IMR-90 (cell line): ENCODE measurements around the gene ELOVL5. TPM values are rescaled to one million over a fixed set of nuclear protein-coding genes. Genes with fewer than 3 reads are reported as not detected.
A peak's percentile ranks its signal among the peaks of the same experiment; 100 is the strongest.

Experiments used
- ATAC-seq: fragments of 200-7000 bp; cut with Tn5 transposase; 2 replicates; pipeline ENCODE4 v1.9.1; 2020; ENCODE audit warnings: low read depth, mild to moderate bottlenecking, moderate library complexity
- BruUV-seq: library from RNA; stranded (reverse); fragments of 400-500 nt; replicated peaks from 2 replicates; lab custom pipeline; 2021; lab: Mats Ljungman, UMichigan
- CTCF ChIA-PET: fragments of 300-600 bp; formaldehyde crosslinking; extraction: SDS; loops from one replicate; lab custom pipeline; 2021; ENCODE audit warnings: antibody characterized with exemption; lab: Yijun Ruan, JAX
- POLR2A ChIA-PET: fragments of 300-600 bp; sonication (Branson Sonifier 250); formaldehyde crosslinking; loops from one replicate; lab custom pipeline; 2022; ENCODE audit warnings: antibody characterized with exemption; ENCODE audit not compliant: unreplicated experiment; lab: Charles Lee
- DNase-seq: peaks from one replicate; pipeline ENCODE4 v3.0.0; 2013
- H2AFZ ChIP-seq: replicated peaks from 2 replicates; pipeline ENCODE3; 2013; ENCODE audit warnings: low read length, mild to moderate bottlenecking; ENCODE audit not compliant: poor library complexity
- H2AK5ac ChIP-seq: 2 replicates; pipeline ENCODE4 v1.6.1; 2013; ENCODE audit warnings: low read depth, low read length, inconsistent platforms
- H2AK9ac ChIP-seq: replicated peaks from 2 replicates; pipeline ENCODE3; 2013; ENCODE audit warnings: mild to moderate bottlenecking, low read depth, low read length, moderate library complexity; ENCODE audit not compliant: poor library complexity
- H2BK120ac ChIP-seq: 2 replicates; pipeline ENCODE4 v1.6.1; 2013; ENCODE audit warnings: low read depth, low read length, inconsistent platforms
- H2BK15ac ChIP-seq: 3 replicates; pipeline ENCODE4 v1.6.1; 2013; ENCODE audit warnings: low read depth, low read length, inconsistent platforms
- H2BK20ac ChIP-seq: 2 replicates; pipeline ENCODE4 v1.6.1; 2013; ENCODE audit warnings: low read depth, mild to moderate bottlenecking, inconsistent platforms, low read length, moderate library complexity
- H2BK5ac ChIP-seq: 2 replicates; pipeline ENCODE4 v1.6.1; 2013; ENCODE audit warnings: mild to moderate bottlenecking, low read depth, low read length, inconsistent platforms; ENCODE audit not compliant: poor library complexity, severe bottlenecking
- H3K14ac ChIP-seq: replicated peaks from 2 replicates; pipeline ENCODE4 v1.6.1; 2013; ENCODE audit warnings: low read depth, low read length, inconsistent platforms
- H3K18ac ChIP-seq: 2 replicates; pipeline ENCODE4 v1.6.1; 2013; ENCODE audit warnings: low read depth, low read length, control low read depth
- H3K23ac ChIP-seq: 2 replicates; pipeline ENCODE4 v1.6.1; 2013; ENCODE audit warnings: low read depth, low read length, inconsistent platforms
- H3K27ac ChIP-seq: 2 replicates; pipeline ENCODE4 v1.5.1; 2013; ENCODE audit warnings: mild to moderate bottlenecking, control low read depth, low read length; ENCODE audit not compliant: insufficient read depth
- H3K27me3 ChIP-seq: 2 replicates; pipeline ENCODE4 v1.6.1; 2013; ENCODE audit warnings: low read length; ENCODE audit not compliant: control insufficient read depth, insufficient read depth
- H3K36me3 ChIP-seq: 2 replicates; pipeline ENCODE4 v1.6.1; 2013; ENCODE audit warnings: low read length, mixed read lengths; ENCODE audit not compliant: control insufficient read depth, insufficient read depth
- H3K4ac ChIP-seq: 2 replicates; pipeline ENCODE4 v1.6.1; 2013; ENCODE audit warnings: low read depth, low read length, inconsistent platforms
- H3K4me1 ChIP-seq: 2 replicates; pipeline ENCODE4 v1.6.1; 2013; ENCODE audit warnings: low read length, mixed read lengths; ENCODE audit not compliant: control insufficient read depth, insufficient read depth
- H3K4me2 ChIP-seq: 2 replicates; pipeline ENCODE4 v1.6.1; 2013; ENCODE audit warnings: low read depth, mild to moderate bottlenecking, control low read depth, low read length, moderate library complexity
- H3K4me3 ChIP-seq: 2 replicates; pipeline ENCODE4 v1.5.1; 2013; ENCODE audit warnings: low read depth, mild to moderate bottlenecking, control low read depth, low read length, moderate library complexity; ENCODE audit not compliant: insufficient read depth
- H3K56ac ChIP-seq: 2 replicates; pipeline ENCODE4 v1.6.1; 2013; ENCODE audit warnings: low read length, inconsistent platforms; ENCODE audit not compliant: insufficient read depth; ENCODE audit errors: extremely low read depth
- H3K79me1 ChIP-seq, 2 experiments: 2 replicates each; pipeline ENCODE4 v1.6.1; 2013; ENCODE audit warnings: low read length in 2 of 2, inconsistent platforms in 1 of 2, low read depth in 1 of 2
- H3K9ac ChIP-seq: 2 replicates; pipeline ENCODE4 v1.6.1; 2013; ENCODE audit warnings: low read depth, low read length, control low read depth
- H3K9me1 ChIP-seq: 2 replicates; pipeline ENCODE4 v1.6.1; 2013; ENCODE audit warnings: low read length, inconsistent platforms; ENCODE audit not compliant: insufficient read depth
- H3K9me3 ChIP-seq: 2 replicates; pipeline ENCODE4 v1.6.1; 2013; ENCODE audit warnings: low read length; ENCODE audit not compliant: control insufficient read depth, insufficient read depth
- H4K20me1 ChIP-seq: 2 replicates; pipeline ENCODE4 v1.6.1; 2013; ENCODE audit warnings: low read length, inconsistent platforms; ENCODE audit not compliant: insufficient read depth
- H4K5ac ChIP-seq: 2 replicates; pipeline ENCODE4 v1.6.1; 2013; ENCODE audit warnings: mild to moderate bottlenecking, low read depth, low read length, control low read depth
- H4K8ac ChIP-seq, 2 experiments: 2 replicates each; pipeline ENCODE4 v1.6.1; 2013; ENCODE audit warnings: low read depth in 2 of 2, low read length in 2 of 2, control low read depth in 1 of 2, inconsistent platforms in 1 of 2
- H4K91ac ChIP-seq: 2 replicates; pipeline ENCODE4 v1.6.1; 2013; ENCODE audit warnings: low read depth, low read length, inconsistent platforms; ENCODE audit not compliant: insufficient read depth
- BHLHE40 ChIP-seq: fragments of 150-350 bp; IDR thresholded peaks from 2 replicates; pipeline ENCODE4 v1.6.1; 2016; ENCODE audit warnings: mild to moderate bottlenecking, low read depth, low read length
- CEBPB ChIP-seq: IDR thresholded peaks from 2 replicates; pipeline ENCODE4 v1.6.1; 2012; ENCODE audit warnings: low read depth, low read length, improper control_type of control experiment
- CHD1 ChIP-seq: IDR thresholded peaks from 2 replicates; pipeline ENCODE4 v1.6.1; 2012; ENCODE audit warnings: low read depth, low read length, improper control_type of control experiment
- CTCF ChIP-seq: conservative IDR thresholded peaks from 2 replicates; pipeline ENCODE4 v1.5.1; 2012; ENCODE audit warnings: mild to moderate bottlenecking, low read depth, low read length, improper control_type of control experiment
- ELK1 ChIP-seq: fragments of 150-350 bp; IDR thresholded peaks from 2 replicates; pipeline ENCODE4 v1.6.1; 2016; ENCODE audit warnings: low read depth, mild to moderate bottlenecking, low read length, moderate library complexity, borderline replicate concordance
- FOS ChIP-seq: fragments of 150-350 bp; IDR thresholded peaks from 2 replicates; pipeline ENCODE4 v1.6.1; 2016; ENCODE audit warnings: low read depth, low read length
- MAFK ChIP-seq: IDR thresholded peaks from 2 replicates; pipeline ENCODE4 v1.6.1; 2012; ENCODE audit warnings: low read depth, low read length, improper control_type of control experiment
- NFE2L2 ChIP-seq: fragments of 150-350 bp; IDR thresholded peaks from 2 replicates; pipeline ENCODE4 v1.6.1; 2016; ENCODE audit warnings: low read depth, mild to moderate bottlenecking, low read length
- RAD21 ChIP-seq: IDR thresholded peaks from 2 replicates; pipeline ENCODE4 v1.6.1; 2012; ENCODE audit warnings: low read length, improper control_type of control experiment
- RCOR1 ChIP-seq: IDR thresholded peaks from 2 replicates; pipeline ENCODE4 v1.6.1; 2012; ENCODE audit warnings: mild to moderate bottlenecking, low read length, improper control_type of control experiment; ENCODE audit not compliant: insufficient replicate concordance
- SMC3 ChIP-seq: fragments of 150-350 bp; IDR thresholded peaks from 2 replicates; pipeline ENCODE4 v1.6.1; 2016; ENCODE audit warnings: low read depth, mild to moderate bottlenecking, antibody characterized with exemption, low read length, moderate library complexity
- USF2 ChIP-seq: fragments of 150-350 bp; IDR thresholded peaks from 2 replicates; pipeline ENCODE4 v1.6.1; 2017; ENCODE audit warnings: mild to moderate bottlenecking, antibody characterized with exemption, low read length, low read depth
- WGBS, 2 experiments: methylation state at CpG; one replicate each; pipeline versions ENCODE4 v1.1.5 to v1.1.7; 2013; ENCODE audit warnings: missing lambda C conversion rate in 2 of 2; ENCODE audit not compliant: insufficient read length in 1 of 2; ENCODE audit errors: extremely low coverage in 2 of 2; 5-methylcytosine and 5-hydroxymethylcytosine counted together
- dilution Hi-C: fragments of 300-500 bp; cut with HindIII; formaldehyde crosslinking; loops from one replicate; pipeline ENCODE4 v1.14.3; 2018; ENCODE audit warnings: low sequenced_read_pairs; ENCODE audit not compliant: unreplicated experiment
- in situ Hi-C: fragments of 300-500 bp; cut with MboI; formaldehyde crosslinking; loops from 3 replicates; pipeline ENCODE4 v1.14.3; 2019; ENCODE audit warnings: low sequenced_read_pairs, inconsistent platforms, mixed read lengths
- intact Hi-C: fragments of 100-400 bp; cut with micrococcal nuclease; formaldehyde crosslinking; loops from 2 replicates; pipeline ENCODE4 v1.10.0; 2022
- polyA plus RNA-seq, 3 experiments: library from polyadenylated mRNA; depleted of rRNA; stranded (reverse); fragments of >200 nt; gene quantifications; 2 replicates each; pipeline ENCODE4 v1.2.3, GENCODE V29; 2012; ENCODE audit warnings: low replicate concordance in 1 of 3
- total RNA-seq: library from RNA; depleted of rRNA; stranded (reverse); fragments of >200 nt; gene quantifications from 2 replicates; pipeline ENCODE4 v1.2.3, GENCODE V29; 2012

Gene ELOVL5
- total and polyA plus RNA-seq, 2 of the 4 experiments (the other 2 are of a cell fraction), result 32.1 to 42.3 TPM

- POLR2A ChIA-PET, result interaction anchor here (0.5 kb wide), 1 partner anchor 13 kb away, joined by 5 read pairs; no protein-coding TSS in a partner anchor
- intact Hi-C loops, result loop anchor here (5.0 kb wide), 4 partner anchors 55 to 175 kb away; no protein-coding TSS in a partner anchor
- no peak overlapping the region for H2BK15ac ChIP-seq
- peak overlapping the region; percentile 86 for H3K23ac ChIP-seq
- DNase-seq (peak; percentile 45), ATAC-seq (no peak; the same call in 1 of the 2 replicates)
- peak overlapping the region; percentile 98 for H2AFZ ChIP-seq
- peak overlapping the region; percentile 80 for H3K14ac ChIP-seq
- TF ChIP-seq RCOR1 (no peak), NFE2L2 (no peak), USF2 (no peak), BHLHE40 (no peak), MAFK (no peak), CHD1 (no peak), CTCF (no peak), SMC3 (no peak), RAD21 (no peak), FOS (no peak), ELK1 (no peak), CEBPB (no peak)
- peak overlapping the region; percentile 80 for H2AK9ac ChIP-seq
- no peaks in the 10 kb centered on the region for H3K36me3 ChIP-seq
- peak overlapping the region; percentile 70 for H3K27ac ChIP-seq
- H2AK5ac ChIP-seq, result no peak overlapping the region
- H3K9me1 ChIP-seq, result peaks cover 3% of the 10 kb centered on the region; the same call in 1 of the 2 replicates
- CTCF ChIA-PET, result no interaction called here
- peak overlapping the region; percentile 41; the same call in 1 of the 2 replicates for H3K4ac ChIP-seq
- H3K9me3 ChIP-seq, result no peaks in the 10 kb centered on the region
- no peak overlapping the region for H2BK20ac ChIP-seq
- H4K91ac ChIP-seq, result no peak overlapping the region
- no peak overlapping the region for H3K56ac ChIP-seq
- BruUV-seq, result no TSS peak
- H3K4me2 ChIP-seq, result peak overlapping the region; percentile 94
- H2BK5ac ChIP-seq, result peak overlapping the region; percentile 30
- H4K20me1 ChIP-seq, result peaks cover 40% of the 10 kb centered on the region
- H4K5ac ChIP-seq, result peak overlapping the region; percentile 24; the same call in 1 of the 2 replicates
- H3K4me3 ChIP-seq, result peak overlapping the region; percentile 95
- H3K27me3 ChIP-seq, result peaks cover 1% of the 10 kb centered on the region; the same call in 1 of the 2 replicates
- H3K9ac ChIP-seq, result peak overlapping the region; percentile 77
- H2BK120ac ChIP-seq, result no peak overlapping the region
- H4K8ac ChIP-seq, result no peak overlapping the region
- peak overlapping the region; percentile 30; the same call in 1 of the 2 replicates for H3K18ac ChIP-seq
- H3K79me1 ChIP-seq, result peaks cover 16 to 46% of the 10 kb centered on the region in 2 experiments; a peak in 2 of 4 replicates
- WGBS, 2 experiments, result 0% methylated on average over 5 of the region's 23 CpGs; no CpG with 5 or more reads in 1 of the 2 experiments
- dilution Hi-C loops, result no loop called here
- 0 out of 2 replicates have a peak, but pooled peaks cover 1% of the 10 kb centered on the region for H3K4me1 ChIP-seq
- in situ Hi-C loops, result no loop called here
Observed at GRCh38 chr6:53347250-53347920, 1.4 kb downstream of the ELOVL5 start.
